ENCODE results near the gene MCF2L. TPM values are rescaled to one million over a fixed set of nuclear protein-coding genes. Genes with fewer than 3 reads are reported as not detected.
A peak's percentile ranks its signal among the peaks of the same experiment; 100 is the strongest.

The MCF2L gene
- total RNA-seq, 1 donor from 2014 or later, result 83.0 TPM

DNA sequence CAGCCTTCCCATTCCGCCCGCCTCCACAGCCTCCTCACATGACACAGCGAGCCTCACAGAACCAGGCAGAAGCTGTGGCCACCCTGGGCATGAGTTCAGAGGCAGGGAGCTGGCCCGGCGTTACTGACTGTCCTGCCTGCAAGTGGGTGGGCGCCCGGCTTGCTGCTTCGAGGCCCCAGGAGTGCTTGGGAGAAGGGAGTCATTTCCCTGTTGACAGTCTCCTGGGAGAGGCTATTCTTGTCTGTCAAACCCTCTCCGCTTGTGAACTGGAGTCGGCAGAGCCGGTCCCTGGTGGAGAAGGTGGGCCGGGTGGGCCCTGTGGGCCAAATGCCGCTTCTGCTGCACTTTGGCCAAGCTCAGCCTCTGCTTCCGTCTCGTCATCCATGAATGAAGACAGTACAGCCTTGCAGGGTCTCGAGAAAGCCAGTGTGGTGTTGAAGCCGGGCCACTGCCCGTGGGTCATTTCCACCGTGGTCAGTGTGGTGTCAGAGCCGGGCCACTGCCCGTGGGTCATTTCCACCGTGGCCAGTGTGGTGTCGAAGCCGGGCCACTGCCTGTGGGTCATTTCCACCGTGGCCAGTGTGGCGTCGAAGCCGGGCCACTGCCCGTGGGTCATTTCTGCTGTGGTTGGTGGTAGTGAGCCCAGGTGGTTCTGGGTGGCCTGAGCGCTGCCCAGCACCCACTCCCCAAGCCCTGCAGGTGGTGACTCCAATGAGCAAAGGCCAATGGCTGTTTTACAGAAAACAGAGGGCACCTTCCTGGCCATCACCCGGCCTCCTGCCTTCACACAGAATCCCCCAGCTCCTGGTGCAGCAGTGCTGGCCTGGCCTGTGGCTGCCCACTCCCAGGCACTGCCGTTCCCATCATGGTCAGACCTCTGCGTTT lies 123.1 kb downstream of the MCF2L start:
- no peaks in the 10 kb centered on the region for H3K36me3 Mint-ChIP-seq (ENCODE audit: unreplicated experiment)
- peak; percentile 14 for DNase-seq
- H3K4me1 Mint-ChIP-seq (ENCODE audit: low read depth, unreplicated experiment), result peaks cover 4% of the 10 kb centered on the region
- H3K4me3 Mint-ChIP-seq (ENCODE audit: unreplicated experiment), result no peak overlapping the region
- H3K9me3 Mint-ChIP-seq (ENCODE audit: unreplicated experiment), result peaks cover 9% of the 10 kb centered on the region
- TF ChIP-seq, protein P1, sequence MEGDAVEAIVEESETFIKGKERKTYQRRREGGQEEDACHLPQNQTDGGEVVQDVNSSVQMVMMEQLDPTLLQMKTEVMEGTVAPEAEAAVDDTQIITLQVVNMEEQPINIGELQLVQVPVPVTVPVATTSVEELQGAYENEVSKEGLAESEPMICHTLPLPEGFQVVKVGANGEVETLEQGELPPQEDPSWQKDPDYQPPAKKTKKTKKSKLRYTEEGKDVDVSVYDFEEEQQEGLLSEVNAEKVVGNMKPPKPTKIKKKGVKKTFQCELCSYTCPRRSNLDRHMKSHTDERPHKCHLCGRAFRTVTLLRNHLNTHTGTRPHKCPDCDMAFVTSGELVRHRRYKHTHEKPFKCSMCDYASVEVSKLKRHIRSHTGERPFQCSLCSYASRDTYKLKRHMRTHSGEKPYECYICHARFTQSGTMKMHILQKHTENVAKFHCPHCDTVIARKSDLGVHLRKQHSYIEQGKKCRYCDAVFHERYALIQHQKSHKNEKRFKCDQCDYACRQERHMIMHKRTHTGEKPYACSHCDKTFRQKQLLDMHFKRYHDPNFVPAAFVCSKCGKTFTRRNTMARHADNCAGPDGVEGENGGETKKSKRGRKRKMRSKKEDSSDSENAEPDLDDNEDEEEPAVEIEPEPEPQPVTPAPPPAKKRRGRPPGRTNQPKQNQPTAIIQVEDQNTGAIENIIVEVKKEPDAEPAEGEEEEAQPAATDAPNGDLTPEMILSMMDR (IDR thresholded peaks at IDR 0.05; ENCODE audit: partially characterized antibody, unreplicated experiment), result no peak
- peaks cover 12% of the 10 kb centered on the region for H3K27me3 Mint-ChIP-seq (ENCODE audit: unreplicated experiment)
- no peak overlapping the region for H3K27ac Mint-ChIP-seq (ENCODE audit: unreplicated experiment)

DNA sequence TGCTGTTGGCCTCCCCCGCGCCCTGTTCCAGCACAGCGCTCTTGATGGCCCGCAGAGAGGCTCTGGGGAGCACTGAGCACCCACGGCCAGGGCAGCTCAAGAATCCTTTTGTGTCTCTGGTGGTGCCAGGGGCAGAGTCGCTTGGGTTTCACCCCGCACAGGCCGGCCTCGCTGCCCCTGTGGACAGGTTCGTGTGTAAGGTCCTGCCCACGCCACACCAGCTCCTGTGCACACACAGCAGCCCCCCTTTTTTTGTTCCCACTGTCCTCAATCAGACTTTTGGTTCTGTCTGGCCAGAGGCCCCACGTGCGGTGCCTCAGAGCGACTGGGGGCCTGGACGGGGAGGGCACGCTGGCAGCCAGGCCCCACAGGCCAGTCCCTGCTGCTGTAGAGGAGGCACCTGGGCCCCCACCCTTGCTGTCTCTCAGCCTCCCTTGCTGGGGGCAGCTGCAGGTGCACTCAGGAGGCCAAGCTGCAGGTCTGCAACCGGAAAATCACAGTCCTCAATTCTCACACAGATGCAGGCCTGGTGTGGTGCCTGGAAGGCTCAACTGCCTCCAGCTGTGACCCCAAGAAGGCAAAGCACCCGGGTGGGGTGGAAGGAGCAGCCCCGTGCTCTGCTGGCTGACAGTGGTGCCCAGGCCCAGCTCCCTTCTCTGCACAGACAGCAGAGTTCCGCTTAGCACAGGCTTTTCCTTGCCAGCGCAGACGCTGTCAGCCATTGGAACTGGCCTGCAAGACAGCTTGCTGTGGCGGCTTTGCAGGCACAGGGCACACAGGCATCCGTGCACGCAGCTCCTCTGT lies 124.0 kb downstream of the MCF2L start:
- Mint-ChIP-seq H3K9me3 (ENCODE audit: unreplicated experiment) (peaks cover 12% of the 10 kb centered on the region), H3K4me1 (ENCODE audit: low read depth, unreplicated experiment) (peaks cover 5% of the 10 kb centered on the region), H3K4me3 (ENCODE audit: unreplicated experiment) (no peak overlapping the region), H3K36me3 (ENCODE audit: unreplicated experiment) (no peaks in the 10 kb centered on the region), H3K27me3 (ENCODE audit: unreplicated experiment) (peaks cover 9% of the 10 kb centered on the region), H3K27ac (ENCODE audit: unreplicated experiment) (no peak overlapping the region)
- TF ChIP-seq, protein P1 (IDR thresholded peaks at IDR 0.05; ENCODE audit: partially characterized antibody, unreplicated experiment), result no peak
- peak; percentile 23 for DNase-seq

DNA sequence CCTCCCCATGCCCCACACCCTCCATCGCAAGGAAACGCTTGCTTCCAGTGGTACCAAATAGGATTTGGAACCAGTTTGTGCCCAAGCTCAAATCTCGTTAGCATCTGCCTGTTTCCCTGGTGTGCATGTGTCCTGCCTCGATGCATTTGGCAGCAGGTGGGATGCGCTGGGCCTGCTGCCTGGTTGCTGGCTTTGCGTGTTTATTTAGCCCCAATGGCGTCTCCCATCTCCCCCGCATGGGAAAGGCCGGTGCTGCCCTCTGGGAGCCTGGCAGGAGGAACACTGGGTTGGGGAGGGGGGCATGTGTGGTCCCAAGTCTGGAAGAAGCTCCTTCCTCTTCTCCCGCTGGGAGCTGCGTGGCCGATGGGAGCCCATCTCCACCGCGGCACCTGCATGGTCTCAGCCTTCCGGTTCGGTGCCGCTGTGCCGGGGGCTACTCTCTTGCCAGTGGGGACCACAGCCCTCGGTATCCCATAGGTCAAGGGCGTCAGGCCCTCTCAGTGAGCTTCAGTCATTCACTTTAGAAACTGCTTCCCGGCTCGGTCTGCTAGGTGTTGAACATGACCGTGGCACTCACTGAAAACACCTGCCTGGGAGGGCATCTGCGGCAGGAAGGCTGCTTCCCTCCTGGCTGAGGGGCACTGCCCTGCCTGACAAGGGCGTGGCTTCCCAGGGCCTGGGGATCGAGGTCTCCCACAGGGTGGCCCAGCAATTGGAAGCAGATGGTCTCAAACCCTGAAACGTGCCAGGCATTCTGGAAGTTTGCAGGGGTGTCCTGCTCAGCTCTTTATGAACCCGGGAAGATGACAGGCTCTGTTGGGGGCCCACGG lies 124.8 kb downstream of the MCF2L start:
- no peak for DNase-seq
- TF ChIP-seq, protein P1 (IDR thresholded peaks at IDR 0.05; ENCODE audit: partially characterized antibody, unreplicated experiment), result no peak
- Mint-ChIP-seq H3K4me1 (ENCODE audit: low read depth, unreplicated experiment) (peaks cover 11% of the 10 kb centered on the region), H3K4me3 (ENCODE audit: unreplicated experiment) (no peak overlapping the region), H3K36me3 (ENCODE audit: unreplicated experiment) (no peaks in the 10 kb centered on the region), H3K27ac (ENCODE audit: unreplicated experiment) (no peak overlapping the region), H3K27me3 (ENCODE audit: unreplicated experiment) (peaks cover 8% of the 10 kb centered on the region), H3K9me3 (ENCODE audit: unreplicated experiment) (peaks cover 12% of the 10 kb centered on the region)

DNA sequence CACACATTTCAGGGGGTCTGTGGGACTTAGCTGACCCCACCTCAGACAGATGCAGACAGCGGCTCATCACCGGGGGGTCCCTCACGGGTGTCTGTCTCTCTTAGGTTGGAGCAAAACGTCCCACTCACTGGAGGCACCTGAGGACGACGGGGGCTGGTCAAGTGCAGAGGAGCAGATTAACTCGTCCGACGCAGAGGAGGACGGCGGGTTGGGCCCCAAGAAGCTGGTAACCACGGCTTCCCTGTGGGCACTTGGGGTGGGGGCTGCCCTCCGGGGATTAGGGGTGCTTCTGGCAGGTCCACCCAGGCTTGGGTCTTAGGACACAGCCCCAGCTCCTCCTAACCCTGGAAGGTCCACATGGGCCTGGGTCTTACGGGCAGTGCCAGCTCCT lies 125.4 kb downstream of the MCF2L start:
- Mint-ChIP-seq H3K9me3 (ENCODE audit: unreplicated experiment) (peaks cover 12% of the 10 kb centered on the region), H3K36me3 (ENCODE audit: unreplicated experiment) (no peaks in the 10 kb centered on the region), H3K27me3 (ENCODE audit: unreplicated experiment) (peaks cover 7% of the 10 kb centered on the region), H3K27ac (ENCODE audit: unreplicated experiment) (no peak overlapping the region), H3K4me1 (ENCODE audit: low read depth, unreplicated experiment) (peaks cover 16% of the 10 kb centered on the region), H3K4me3 (ENCODE audit: unreplicated experiment) (no peak overlapping the region)
- no peak for DNase-seq
- TF ChIP-seq, protein P1 (IDR thresholded peaks at IDR 0.05; ENCODE audit: partially characterized antibody, unreplicated experiment), result no peak
